Measurements from ENCODE around the gene FRYL.
"Not testable (repeated sequence)": the region's sequence is repeated elsewhere in the genome, so short reads cannot be mapped to it uniquely, and the experiment has no call there.

FRYL gene

GRCh38 chr4:48704091-48704802 lies 75.8 kb downstream of the FRYL start:
- Mint-ChIP-seq H3K4me3 (no peak overlapping the region), H3K27me3 (ENCODE audit: low read depth, poor library complexity) (no peaks in the 10 kb centered on the region), H3K9me3 (no peaks in the 10 kb centered on the region), H3K36me3 (ENCODE audit: low read depth) (peaks cover 32% of the 10 kb centered on the region), H3K4me1 (peaks cover 18% of the 10 kb centered on the region), H3K27ac (peak overlapping the region; percentile 7)
- no peak for DNase-seq
- no peak for TF ChIP-seq CTCF (IDR thresholded peaks at IDR 0.05)

- Mint-ChIP-seq H3K4me3 (no peak overlapping the region), H3K9me3 (peaks cover 4% of the 10 kb centered on the region), H3K27me3 (ENCODE audit: low read depth, poor library complexity) (no peaks in the 10 kb centered on the region), H3K4me1 (peaks cover 27% of the 10 kb centered on the region), H3K36me3 (ENCODE audit: low read depth) (peaks cover 26% of the 10 kb centered on the region), H3K27ac (peak overlapping the region; percentile 20)
- no peak for TF ChIP-seq CTCF (IDR thresholded peaks at IDR 0.05)
- no peak for DNase-seq
Measured at GRCh38 chr4:48699475-48699874, 80.6 kb downstream of the FRYL start.

GRCh38 chr4:48698029-48698971 lies 81.8 kb downstream of the FRYL start:
- H3K36me3 Mint-ChIP-seq (ENCODE audit: low read depth) = peaks cover 24% of the 10 kb centered on the region
- TF ChIP-seq CTCF (IDR thresholded peaks at IDR 0.05) = no peak
- DNase-seq = no peak

GRCh38 chr4:48697516-48697915 lies 82.6 kb downstream of the FRYL start:
- Mint-ChIP-seq H3K4me1 (peaks cover 17% of the 10 kb centered on the region), H3K36me3 (ENCODE audit: low read depth) (peaks cover 17% of the 10 kb centered on the region)
- not testable (repeated sequence) for H3K27ac Mint-ChIP-seq; H3K27me3 Mint-ChIP-seq (ENCODE audit: low read depth, poor library complexity); DNase-seq; H3K4me3 Mint-ChIP-seq; H3K9me3 Mint-ChIP-seq

More at GRCh38 chr4:48698029-48698971, 81.8 kb downstream of the FRYL start:
- H3K27me3 Mint-ChIP-seq (ENCODE audit: low read depth, poor library complexity) = no peaks in the 10 kb centered on the region
- H3K4me3 Mint-ChIP-seq = no peak overlapping the region
- peaks cover 24% of the 10 kb centered on the region for H3K4me1 Mint-ChIP-seq
- peak overlapping the region; percentile 36 for H3K27ac Mint-ChIP-seq
- H3K9me3 Mint-ChIP-seq = peaks cover 4% of the 10 kb centered on the region

GRCh38 chr4:48694824-48695223 lies 85.3 kb downstream of the FRYL start:
- Mint-ChIP-seq H3K9me3 (peaks cover 4% of the 10 kb centered on the region), H3K36me3 (ENCODE audit: low read depth) (peaks cover 21% of the 10 kb centered on the region), H3K27me3 (ENCODE audit: low read depth, poor library complexity) (no peaks in the 10 kb centered on the region), H3K4me3 (no peak overlapping the region), H3K27ac (peak overlapping the region; percentile 76), H3K4me1 (peaks cover 25% of the 10 kb centered on the region)
- TF ChIP-seq CTCF (IDR thresholded peaks at IDR 0.05) = no peak
- no peak for DNase-seq

GRCh38 chr4:48693856-48694574 lies 86.1 kb downstream of the FRYL start:
- no peak for TF ChIP-seq CTCF (IDR thresholded peaks at IDR 0.05)
- H3K4me1 Mint-ChIP-seq = peaks cover 18% of the 10 kb centered on the region
- no peaks in the 10 kb centered on the region for H3K27me3 Mint-ChIP-seq (ENCODE audit: low read depth, poor library complexity)
- peaks cover 4% of the 10 kb centered on the region for H3K9me3 Mint-ChIP-seq
- no peak for DNase-seq
- H3K4me3 Mint-ChIP-seq = no peak overlapping the region
- H3K36me3 Mint-ChIP-seq (ENCODE audit: low read depth) = peaks cover 21% of the 10 kb centered on the region
- H3K27ac Mint-ChIP-seq = no peak overlapping the region
